Tibial artery (tissue), 4 donors: Measurements from ENCODE around the gene DHRS3.
"Not testable (repeated sequence)": the region's sequence is repeated elsewhere in the genome, so short reads cannot be mapped to it uniquely, and the experiment has no call there.

Experiments
- DNase-seq, 2 donors: peaks; one replicate each; pipeline ENCODE4 v3.0.0-alpha.2; 2019
- H3K27ac ChIP-seq, 2 donors: fragments of 200-600 bp; sonication (generic) in 1 of 2; 1 replicate in 1 of 2; 2 replicates in 1 of 2; pipeline ENCODE4 v1.5.1; 2018 to 2019; ENCODE audit warnings: mild to moderate bottlenecking in 1 of 2
- H3K27me3 ChIP-seq, 2 donors: fragments of 200-600 bp; sonication (generic) in 1 of 2; one replicate each; pipeline versions ENCODE4 v1.5.1 to v1.6.0; 2016 to 2019
- H3K36me3 ChIP-seq, 3 donors: fragments of 200-600 bp; sonication (generic) in 2 of 3; one replicate each; pipeline ENCODE4 v1.5.1; 2016 to 2019; ENCODE audit warnings: mild to moderate bottlenecking in 2 of 3
- H3K4me1 ChIP-seq, 4 donors: fragments of 200-600 bp; sonication (generic) in 2 of 4; 1 replicate in 3 of 4; 2 replicates in 1 of 4; pipeline ENCODE4 v1.5.1; 2016 to 2019
- H3K4me3 ChIP-seq, 2 donors: fragments of 200-600 bp; sonication (generic) in 1 of 2; 1 replicate in 1 of 2; 2 replicates in 1 of 2; pipeline ENCODE4 v1.5.1; 2018 to 2019; ENCODE audit warnings: mild to moderate bottlenecking in 2 of 2
- H3K9me3 ChIP-seq, 3 donors: fragments of 200-600 bp; sonication (generic) in 1 of 3; one replicate each; pipeline ENCODE4 v1.5.1; 2016 to 2019
- intact Hi-C: fragments of 100-400 bp; cut with DNase I; formaldehyde crosslinking; loops from one replicate; pipeline ENCODE4 v1.15.0; 2023; ENCODE audit warnings: low total_unique reads
- TF ChIP-seq, protein P1 (sequence below), 2 experiments: fragments of 200-600 bp in 1 of 2; fragments of 450-650 bp in 1 of 2; IDR thresholded peaks; one replicate each; pipeline ENCODE4 v1.5.1; 2017 to 2019; ENCODE audit warnings: antibody characterized with exemption in 2 of 2, mild to moderate bottlenecking in 1 of 2, moderate library complexity in 1 of 2

DHRS3 gene

DNA sequence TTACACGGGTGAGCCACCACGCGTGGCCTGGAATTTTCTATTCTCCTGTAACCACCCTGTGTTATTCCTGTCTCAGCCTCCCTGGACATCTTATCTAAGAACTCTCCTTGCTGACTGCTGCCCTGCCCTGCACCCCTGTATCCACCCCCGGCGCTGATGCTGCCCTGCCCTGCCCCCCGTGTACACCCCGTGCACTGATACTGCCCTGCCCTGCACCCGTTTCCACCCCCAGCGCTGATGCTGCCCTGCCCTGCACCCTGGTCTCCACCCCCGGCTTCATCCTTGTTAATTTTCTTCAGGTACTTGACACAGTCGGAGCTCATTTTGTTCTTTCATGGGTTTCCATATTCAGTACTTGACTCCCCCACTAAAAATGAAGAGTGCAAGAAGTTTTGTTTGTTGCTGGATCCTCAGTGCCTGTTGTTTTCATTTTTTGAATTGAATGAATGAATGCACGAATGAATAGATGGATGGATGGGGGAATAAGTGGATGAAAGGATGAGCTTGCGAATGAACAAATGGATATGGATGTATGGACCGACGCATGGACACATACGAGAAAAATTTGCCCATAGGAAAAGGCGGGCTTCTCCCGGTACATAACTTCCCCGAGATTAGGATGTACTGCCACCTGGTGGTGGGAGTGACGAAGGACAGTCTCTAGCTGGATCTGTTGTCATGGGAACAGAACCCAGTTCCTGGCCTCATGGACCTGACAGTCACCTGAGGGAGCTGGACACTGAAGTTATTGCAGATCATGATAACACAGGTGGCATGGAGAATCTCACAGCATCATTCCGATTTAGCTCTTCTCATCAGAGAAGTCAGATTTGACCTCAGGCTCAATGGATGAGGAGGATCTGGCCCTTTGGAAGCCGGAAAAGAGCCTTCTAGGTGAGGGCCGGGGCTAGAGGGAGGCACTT lies 40.8 kb upstream of the DHRS3 start:
- peak; percentile 80 to 82 for DNase-seq
- H3K9me3 ChIP-seq: peaks cover 0 to 6% (median 0%) of the 10 kb centered on the region in 3 donors
- no peak overlapping the region for H3K27ac ChIP-seq
- TF ChIP-seq, protein P1, sequence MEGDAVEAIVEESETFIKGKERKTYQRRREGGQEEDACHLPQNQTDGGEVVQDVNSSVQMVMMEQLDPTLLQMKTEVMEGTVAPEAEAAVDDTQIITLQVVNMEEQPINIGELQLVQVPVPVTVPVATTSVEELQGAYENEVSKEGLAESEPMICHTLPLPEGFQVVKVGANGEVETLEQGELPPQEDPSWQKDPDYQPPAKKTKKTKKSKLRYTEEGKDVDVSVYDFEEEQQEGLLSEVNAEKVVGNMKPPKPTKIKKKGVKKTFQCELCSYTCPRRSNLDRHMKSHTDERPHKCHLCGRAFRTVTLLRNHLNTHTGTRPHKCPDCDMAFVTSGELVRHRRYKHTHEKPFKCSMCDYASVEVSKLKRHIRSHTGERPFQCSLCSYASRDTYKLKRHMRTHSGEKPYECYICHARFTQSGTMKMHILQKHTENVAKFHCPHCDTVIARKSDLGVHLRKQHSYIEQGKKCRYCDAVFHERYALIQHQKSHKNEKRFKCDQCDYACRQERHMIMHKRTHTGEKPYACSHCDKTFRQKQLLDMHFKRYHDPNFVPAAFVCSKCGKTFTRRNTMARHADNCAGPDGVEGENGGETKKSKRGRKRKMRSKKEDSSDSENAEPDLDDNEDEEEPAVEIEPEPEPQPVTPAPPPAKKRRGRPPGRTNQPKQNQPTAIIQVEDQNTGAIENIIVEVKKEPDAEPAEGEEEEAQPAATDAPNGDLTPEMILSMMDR (IDR thresholded peaks at IDR 0.05): peak; percentile 94 to 95
- H3K36me3 ChIP-seq: no peaks in the 10 kb centered on the region
- H3K4me1 ChIP-seq: peaks cover 0 to 4% (median 1%) of the 10 kb centered on the region in 4 donors
- intact Hi-C loops: loop anchor here (10.0 kb wide), 3 partner anchors 344 to 434 kb away; no protein-coding TSS in a partner anchor
- H3K4me3 ChIP-seq: no peak overlapping the region
- H3K27me3 ChIP-seq: no peaks in the 10 kb centered on the region

DNA sequence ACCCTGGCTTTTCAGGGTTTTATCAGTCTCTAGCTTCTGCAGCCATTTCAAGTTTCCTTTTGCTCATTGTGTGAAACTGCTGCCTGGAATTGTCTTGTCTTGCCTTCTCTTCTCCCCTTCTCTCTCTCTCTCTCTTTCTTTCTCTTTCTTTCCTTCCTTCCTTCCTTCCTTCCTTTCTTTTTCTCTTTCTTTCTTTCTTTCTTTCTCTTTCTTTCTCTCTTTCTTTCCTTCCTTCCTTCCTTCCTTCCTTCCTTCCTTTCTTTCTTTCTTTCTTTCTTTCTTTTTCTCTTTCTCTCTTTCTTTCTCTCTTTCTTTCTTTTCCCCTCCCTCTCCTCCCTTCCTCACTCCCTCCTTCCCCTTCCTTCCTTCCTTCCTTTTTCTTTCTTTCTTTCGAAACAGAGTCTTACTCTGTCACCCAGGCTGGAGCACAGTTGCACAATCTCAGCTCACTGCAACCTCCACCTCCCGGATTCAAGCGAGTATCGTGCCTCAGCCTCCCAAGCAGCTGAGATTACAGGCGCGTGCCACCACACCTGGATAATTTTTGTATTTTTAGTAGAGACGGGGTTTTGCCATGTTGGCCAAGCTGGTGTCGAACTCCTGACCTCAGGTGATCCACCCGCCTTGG lies 40.0 kb upstream of the DHRS3 start:
- not testable (repeated sequence) for H3K36me3 ChIP-seq, H3K4me1 ChIP-seq, DNase-seq, H3K9me3 ChIP-seq, H3K27me3 ChIP-seq, H3K27ac ChIP-seq, H3K4me3 ChIP-seq
- intact Hi-C loops: loop anchor here (10.0 kb wide), 3 partner anchors 343 to 433 kb away; no protein-coding TSS in a partner anchor

DNA sequence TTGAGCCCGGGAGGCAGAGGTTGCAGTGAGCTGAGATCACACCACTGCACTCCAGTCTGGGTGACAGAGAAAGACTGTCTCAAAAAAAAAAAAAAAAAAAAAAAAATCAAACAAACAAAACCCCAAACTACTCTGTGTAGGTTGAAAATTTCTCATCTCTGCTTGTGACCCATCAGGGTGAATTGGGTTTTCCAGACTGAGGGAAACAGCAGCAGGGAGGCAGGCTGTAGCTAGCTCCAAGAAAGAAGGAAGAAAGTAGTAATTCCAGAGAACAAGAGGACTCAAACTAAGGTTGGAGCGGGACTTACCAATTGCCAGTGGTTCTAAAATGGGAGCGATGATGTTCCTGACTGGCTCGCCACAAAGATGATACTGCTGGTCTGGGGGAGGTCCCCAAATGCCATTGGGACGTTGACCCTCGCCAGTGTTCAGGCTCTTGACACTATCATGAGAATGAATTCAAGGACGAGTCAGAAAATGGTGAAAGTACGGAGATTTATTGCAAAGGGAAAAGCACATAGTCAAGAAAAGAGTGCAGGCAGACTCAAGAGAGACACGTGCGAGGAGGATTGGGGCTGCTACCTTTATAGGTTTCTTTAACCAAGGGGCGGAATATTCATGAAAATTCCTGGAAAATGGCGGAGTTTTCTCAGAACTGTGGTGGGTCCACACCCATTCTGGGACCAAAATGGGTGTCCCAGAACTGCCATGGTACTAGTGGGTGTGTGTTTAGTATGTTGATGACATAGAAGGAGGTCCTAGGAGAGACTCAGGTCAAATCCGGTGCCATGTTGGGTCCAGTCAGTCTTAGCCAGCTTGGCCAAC lies 39.3 kb upstream of the DHRS3 start:
- peaks cover 0 to 4% (median 1%) of the 10 kb centered on the region in 4 donors for H3K4me1 ChIP-seq
- H3K9me3 ChIP-seq: no peaks in the 10 kb centered on the region
- TF ChIP-seq, protein P1 (IDR thresholded peaks at IDR 0.05): no peak
- H3K27me3 ChIP-seq: no peaks in the 10 kb centered on the region
- no peak for DNase-seq
- no peaks in the 10 kb centered on the region for H3K36me3 ChIP-seq
- intact Hi-C loops: loop anchor here (10.0 kb wide), 3 partner anchors 342 to 432 kb away; no protein-coding TSS in a partner anchor
- no peak overlapping the region for H3K4me3 ChIP-seq
- H3K27ac ChIP-seq: no peak overlapping the region

DNA sequence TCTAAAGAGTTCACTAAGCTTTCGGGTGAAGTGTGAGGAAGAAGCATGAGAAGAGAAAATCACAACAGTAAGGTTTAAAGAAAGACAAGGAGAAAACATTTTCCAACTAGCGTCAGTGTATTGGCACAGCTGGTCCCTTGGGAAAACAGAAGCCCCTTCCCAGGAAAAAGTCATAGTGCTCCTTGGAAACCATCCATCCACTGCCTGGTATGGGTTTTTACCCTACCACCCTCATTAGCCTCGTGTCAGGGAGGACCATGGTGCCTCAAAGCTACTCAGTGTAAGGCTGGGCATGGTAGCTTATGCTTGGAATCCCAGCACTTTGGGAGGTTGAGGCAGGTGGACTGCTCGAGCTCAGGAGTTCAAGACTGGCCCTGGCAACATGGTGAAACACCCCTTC lies 38.6 kb upstream of the DHRS3 start:
- TF ChIP-seq, protein P1 (IDR thresholded peaks at IDR 0.05): no peak
- no peaks in the 10 kb centered on the region for H3K27me3 ChIP-seq
- H3K4me1 ChIP-seq: peaks cover 0 to 4% (median 1%) of the 10 kb centered on the region in 4 donors
- no peak for DNase-seq
- no peaks in the 10 kb centered on the region for H3K9me3 ChIP-seq
- H3K27ac ChIP-seq: no peak overlapping the region
- H3K4me3 ChIP-seq: no peak overlapping the region
- H3K36me3 ChIP-seq: no peaks in the 10 kb centered on the region
- intact Hi-C loops: loop anchor here (10.0 kb wide), 3 partner anchors 342 to 432 kb away; no protein-coding TSS in a partner anchor

DNA sequence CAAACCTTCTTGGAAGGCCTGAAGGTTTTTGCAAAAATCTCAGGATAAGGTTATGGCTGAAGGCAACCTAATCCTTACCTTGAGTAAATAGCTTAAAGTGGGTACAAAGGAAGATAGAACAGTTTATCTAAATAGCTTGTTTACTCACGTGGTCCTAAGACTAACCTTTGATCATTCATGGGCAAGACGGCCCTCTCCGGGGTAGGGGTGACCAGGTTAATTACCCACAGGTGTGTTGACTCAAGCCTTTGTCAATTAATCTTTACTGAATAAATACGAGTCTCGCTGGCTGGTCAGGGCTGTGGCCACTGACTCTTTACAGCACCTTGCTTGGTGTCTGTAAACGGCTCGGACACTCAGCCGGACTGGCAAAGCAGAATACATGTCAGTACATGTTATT lies 36.6 kb upstream of the DHRS3 start:
- no peak overlapping the region for H3K27ac ChIP-seq
- intact Hi-C loops: loop anchor here (10.0 kb wide), 3 partner anchors 340 to 430 kb away; no protein-coding TSS in a partner anchor
- no peaks in the 10 kb centered on the region for H3K27me3 ChIP-seq
- DNase-seq: no peak
- H3K4me3 ChIP-seq: no peak overlapping the region
- no peaks in the 10 kb centered on the region for H3K9me3 ChIP-seq
- H3K36me3 ChIP-seq: no peaks in the 10 kb centered on the region
- TF ChIP-seq, protein P1 (IDR thresholded peaks at IDR 0.05): no peak
- peaks cover 0 to 4% (median 1%) of the 10 kb centered on the region in 4 donors for H3K4me1 ChIP-seq
